Measurements from ENCODE around the gene COL18A1.

Gene COL18A1

GRCh38 chr21:45379171-45379900, 25.6 kb upstream of the COL18A1 start:
- TF ChIP-seq CTCF (IDR thresholded peaks at IDR 0.05; ENCODE audit: borderline replicate concordance, control extremely low read depth, extremely low read depth, insufficient read depth, missing control alignments), result no peak
- no peak for DNase-seq (ENCODE audit: low spot score)
- in situ Hi-C loops (cut with MboI; ENCODE audit: low sequenced_read_pairs, unreplicated experiment), result no loop called here

- no peak for TF ChIP-seq CTCF (IDR thresholded peaks at IDR 0.05; ENCODE audit: borderline replicate concordance, control extremely low read depth, extremely low read depth, insufficient read depth, missing control alignments)
- in situ Hi-C loops (cut with MboI; ENCODE audit: low sequenced_read_pairs, unreplicated experiment), result no loop called here
- no peak for DNase-seq (ENCODE audit: low spot score)
These were observed 25.0 kb upstream of the COL18A1 start for GRCh38 chr21:45379901-45380330.

- no peak for DNase-seq (ENCODE audit: low spot score)
- TF ChIP-seq CTCF (IDR thresholded peaks at IDR 0.05; ENCODE audit: borderline replicate concordance, control extremely low read depth, extremely low read depth, insufficient read depth, missing control alignments), result no peak
- in situ Hi-C loops (cut with MboI; ENCODE audit: low sequenced_read_pairs, unreplicated experiment), result no loop called here
These were observed 24.4 kb upstream of the COL18A1 start for GRCh38 chr21:45380566-45380965.

- TF ChIP-seq CTCF (IDR thresholded peaks at IDR 0.05; ENCODE audit: borderline replicate concordance, control extremely low read depth, extremely low read depth, insufficient read depth, missing control alignments), result no peak
- in situ Hi-C loops (cut with MboI; ENCODE audit: low sequenced_read_pairs, unreplicated experiment), result no loop called here
These were observed 23.8 kb upstream of the COL18A1 start for GRCh38 chr21:45381036-45381787.

GRCh38 chr21:45381865-45382696, 22.9 kb upstream of the COL18A1 start:
- DNase-seq (ENCODE audit: low spot score), result no peak
- in situ Hi-C loops (cut with MboI; ENCODE audit: low sequenced_read_pairs, unreplicated experiment), result no loop called here

More at GRCh38 chr21:45381036-45381787, 23.8 kb upstream of the COL18A1 start:
- DNase-seq (ENCODE audit: low spot score), result no peak

More at GRCh38 chr21:45381865-45382696, 22.9 kb upstream of the COL18A1 start:
- no peak for TF ChIP-seq CTCF (IDR thresholded peaks at IDR 0.05; ENCODE audit: borderline replicate concordance, control extremely low read depth, extremely low read depth, insufficient read depth, missing control alignments)
